GDM1 (cell line): ENCODE data around the gene NTN4.
"Not testable (repeated sequence)": the region's sequence is repeated elsewhere in the genome, so short reads cannot be mapped to it uniquely, and the experiment has no call there.

Experiments used
- DNase-seq: peaks from one replicate; lab custom pipeline; 2025; lab: John Stamatoyannopoulos, UW

The NTN4 gene

DNA sequence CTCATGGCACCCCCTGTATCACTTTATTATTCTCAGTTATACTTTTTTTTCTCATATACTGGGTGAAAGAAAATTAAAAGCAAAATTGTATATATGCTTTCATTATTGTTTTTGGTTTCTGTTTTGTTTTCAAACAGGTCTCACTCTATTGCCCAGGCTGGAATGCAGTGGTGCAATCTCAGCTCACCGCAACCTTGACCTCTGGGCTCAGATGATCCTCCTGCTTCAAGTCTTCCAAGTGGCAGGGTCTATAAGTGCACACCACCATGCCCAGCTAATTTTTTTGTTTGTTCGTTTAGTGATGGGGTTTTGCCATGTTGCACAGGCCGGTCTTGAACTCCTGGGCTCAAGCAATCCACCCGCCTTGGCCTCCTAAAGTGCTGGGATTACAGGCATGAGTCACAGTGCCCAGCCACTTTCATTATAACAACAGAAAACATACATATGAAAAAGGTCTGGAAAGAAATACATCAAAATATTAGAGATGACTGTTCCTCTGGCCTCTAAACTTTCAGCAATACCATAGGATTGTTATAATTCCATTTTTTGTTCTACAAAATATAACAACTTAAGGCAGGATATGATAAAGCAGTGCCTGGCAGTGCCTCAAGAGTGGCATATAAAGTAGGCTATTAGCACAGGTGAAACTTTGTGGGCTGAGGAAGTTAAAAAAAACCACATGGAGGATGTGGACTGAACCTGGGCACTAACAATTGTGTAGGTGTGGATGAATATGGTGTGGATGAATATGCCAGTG lies 5.8 kb upstream of the NTN4 start:
- DNase-seq: no peak

DNA sequence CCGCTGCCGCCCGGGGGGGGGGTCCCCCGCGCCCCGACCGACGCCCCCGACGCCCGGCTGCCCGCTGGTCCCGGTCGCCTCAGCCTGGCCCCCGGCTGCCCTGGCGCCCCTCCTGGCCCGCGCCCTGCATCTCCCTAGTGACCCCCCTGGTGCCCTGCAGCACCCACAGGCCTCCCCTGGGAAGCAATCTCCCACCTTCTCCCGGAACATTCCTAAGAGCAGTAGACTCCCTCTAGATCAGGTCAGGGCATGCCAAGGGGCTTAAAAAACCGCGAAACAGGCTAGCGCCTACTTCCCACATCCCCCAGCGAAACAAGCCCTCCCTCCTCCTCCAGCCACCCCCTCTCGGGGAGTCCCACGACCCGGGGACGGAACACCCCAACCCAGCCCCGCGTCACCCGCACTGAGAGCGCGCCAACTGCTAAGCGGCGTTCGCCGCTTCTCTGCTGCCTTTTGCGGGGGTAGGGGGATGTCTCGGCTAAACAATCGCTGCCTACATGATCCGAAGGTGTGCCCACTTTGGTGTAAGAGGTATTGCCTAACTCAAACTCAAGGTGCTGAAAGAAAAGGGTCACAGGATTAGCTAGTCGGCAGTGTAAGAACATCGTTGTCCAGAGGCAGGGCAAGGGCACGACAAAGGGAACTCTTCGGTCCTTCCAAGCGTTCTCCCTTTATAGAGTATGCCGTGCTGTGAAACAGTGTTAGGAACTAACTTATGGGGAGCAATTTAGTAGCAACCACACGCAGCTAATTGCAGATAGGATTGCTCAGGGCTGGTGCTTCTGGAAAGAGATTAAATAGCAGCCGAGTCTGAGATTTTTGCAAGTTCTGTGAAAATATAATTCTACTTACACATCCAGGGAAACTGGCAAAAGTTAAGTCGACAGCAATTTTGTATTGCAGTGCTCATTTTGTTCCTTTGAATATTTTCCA lies 619 bp upstream of the NTN4 start:
- no peak for DNase-seq

DNA sequence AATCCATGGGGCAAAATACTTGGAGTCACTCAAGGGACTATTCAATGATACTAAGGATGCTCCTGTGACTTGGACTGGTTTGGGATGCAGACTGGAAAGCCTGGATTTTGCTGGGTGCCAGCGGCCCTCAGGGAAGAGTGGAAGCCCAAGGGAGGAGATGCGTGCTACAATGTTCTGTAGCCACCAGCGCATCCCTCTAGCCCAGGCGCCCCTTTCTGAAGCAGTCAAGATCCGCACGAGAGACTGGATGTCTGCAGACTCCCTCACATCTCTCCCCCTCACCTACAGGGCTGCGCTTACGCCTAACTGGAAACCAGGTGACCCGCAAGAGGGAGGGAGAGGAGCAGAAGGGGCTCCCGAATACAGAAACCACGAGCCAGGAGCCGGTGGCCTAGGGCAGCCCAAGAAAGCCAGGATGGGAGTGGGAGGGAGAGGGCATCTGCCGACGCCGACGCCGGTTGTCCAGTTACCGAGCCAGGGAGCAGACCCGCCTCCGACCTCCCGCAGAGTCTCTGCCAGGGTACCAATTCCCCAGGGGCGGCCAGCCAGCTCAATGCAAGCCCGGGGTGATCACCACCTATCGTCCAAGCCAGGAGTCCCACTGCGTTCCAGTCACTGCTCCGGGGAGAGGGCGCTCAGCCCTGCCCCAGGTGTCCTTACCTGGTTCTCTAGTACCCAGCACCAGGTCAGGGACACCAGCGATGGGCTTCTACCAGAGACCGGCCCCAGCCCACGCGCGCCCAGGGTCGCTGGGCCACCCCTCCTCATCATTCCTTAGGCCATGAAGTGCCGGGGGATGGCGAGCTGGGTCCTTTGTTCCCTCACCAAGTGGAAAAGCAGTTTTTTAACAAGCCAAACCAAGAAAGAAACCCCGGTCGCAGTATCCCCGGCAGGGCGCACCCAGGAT lies 1.2 kb downstream of the NTN4 start:
- no peak for DNase-seq

DNA sequence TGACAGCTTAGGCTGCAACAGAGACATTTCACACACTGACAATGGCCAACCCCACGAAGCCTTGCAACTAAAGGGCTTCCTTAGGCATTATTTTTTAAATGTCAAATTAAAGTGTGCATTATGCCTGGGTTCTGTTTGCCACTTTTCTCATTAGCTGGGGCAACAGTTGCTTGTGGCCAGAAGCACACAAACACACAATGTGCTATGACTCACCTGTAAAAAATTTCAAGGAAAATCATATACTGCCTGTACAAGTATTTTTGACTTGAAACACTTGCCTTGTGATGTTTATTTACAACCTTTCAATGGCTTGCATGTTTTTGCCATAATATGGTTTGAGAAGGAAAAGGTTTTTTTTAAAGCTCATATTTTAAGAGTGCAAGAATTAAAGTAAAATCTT lies 1.9 kb downstream of the NTN4 start:
- no peak for DNase-seq

DNA sequence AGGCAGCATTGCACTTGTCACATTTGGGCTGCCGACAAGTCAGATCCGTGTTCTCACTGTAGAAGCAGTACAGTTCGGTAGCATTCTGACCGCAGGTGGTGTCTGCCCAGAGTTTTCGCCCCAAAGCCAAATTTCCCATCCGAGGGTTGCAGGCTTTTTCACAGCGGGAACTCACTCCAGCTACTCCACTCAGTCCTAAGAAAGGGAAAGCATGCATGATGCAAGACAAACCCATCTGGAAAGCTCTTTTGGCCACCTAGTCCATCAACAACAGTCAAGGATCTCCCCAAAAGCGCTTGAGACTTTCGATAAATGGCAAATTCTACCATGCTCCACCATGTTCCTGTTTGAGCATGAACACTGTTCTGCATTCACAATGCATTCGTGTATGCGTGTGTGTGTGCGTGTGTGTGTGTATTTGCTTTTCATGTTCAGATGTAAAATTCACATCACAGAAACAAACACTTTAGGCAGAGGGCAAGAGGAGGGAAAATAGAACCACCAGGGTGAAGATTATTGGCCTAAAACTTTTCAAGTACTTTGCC lies 3.2 kb downstream of the NTN4 start:
- no peak for DNase-seq

DNA sequence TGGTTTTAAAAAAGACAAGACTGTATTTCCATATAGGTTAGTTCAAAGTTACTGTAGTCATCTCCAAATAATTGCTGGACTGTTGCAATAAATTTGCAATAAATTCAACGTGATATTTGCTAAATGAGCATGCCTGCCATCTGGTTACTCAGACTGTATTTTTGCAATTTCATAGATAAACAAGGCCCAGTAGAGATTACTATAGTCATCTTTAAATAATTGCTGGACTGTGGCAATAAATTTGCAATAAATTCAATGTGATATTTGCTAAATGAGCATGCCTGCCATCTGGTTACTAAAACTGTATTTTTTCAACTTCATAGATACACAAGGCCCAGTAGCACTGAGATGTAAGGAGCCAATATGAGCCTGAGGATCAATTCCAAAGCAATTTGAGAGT lies 5.6 kb downstream of the NTN4 start:
- DNase-seq: no peak

DNA sequence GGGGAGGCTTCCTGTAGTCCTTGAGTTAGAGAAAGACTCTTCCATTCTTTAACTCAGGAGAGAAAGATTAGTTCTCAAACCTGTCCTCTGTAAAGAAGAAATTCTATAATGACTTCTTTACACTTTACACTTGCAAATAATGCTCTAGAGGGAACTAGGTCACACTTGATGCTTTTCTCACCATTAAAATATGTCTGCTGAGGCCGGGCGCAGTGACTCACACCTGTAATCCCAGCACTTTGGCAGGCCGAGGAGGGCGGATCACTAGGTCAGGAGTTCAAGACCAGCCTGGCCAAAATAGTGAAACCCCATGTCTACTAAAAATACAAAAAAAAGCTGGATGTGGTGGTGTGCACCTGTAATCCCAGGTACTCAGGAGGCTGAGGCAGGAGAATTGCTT lies 6.3 kb downstream of the NTN4 start:
- no peak for DNase-seq

DNA sequence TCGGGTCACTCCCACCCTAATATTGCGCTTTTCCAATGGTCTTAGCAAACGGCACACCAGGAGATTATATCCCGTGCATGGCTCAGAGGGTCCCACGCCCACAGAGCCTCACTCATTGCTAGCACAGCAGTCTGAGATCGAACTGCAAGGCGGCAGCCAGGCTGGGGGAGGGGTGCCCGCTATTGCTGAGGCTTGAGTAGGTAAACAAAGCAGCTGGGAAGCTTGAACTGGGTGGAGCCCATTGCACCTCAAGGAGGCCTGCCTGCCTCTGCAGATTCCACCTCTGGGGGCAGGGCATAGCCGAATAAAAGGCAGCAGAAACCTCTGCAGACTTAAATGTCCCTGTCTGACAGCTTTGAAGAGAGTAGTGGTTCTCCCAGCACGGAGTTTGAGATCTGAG lies 15.1 kb downstream of the NTN4 start:
- not testable (repeated sequence) for DNase-seq

DNA sequence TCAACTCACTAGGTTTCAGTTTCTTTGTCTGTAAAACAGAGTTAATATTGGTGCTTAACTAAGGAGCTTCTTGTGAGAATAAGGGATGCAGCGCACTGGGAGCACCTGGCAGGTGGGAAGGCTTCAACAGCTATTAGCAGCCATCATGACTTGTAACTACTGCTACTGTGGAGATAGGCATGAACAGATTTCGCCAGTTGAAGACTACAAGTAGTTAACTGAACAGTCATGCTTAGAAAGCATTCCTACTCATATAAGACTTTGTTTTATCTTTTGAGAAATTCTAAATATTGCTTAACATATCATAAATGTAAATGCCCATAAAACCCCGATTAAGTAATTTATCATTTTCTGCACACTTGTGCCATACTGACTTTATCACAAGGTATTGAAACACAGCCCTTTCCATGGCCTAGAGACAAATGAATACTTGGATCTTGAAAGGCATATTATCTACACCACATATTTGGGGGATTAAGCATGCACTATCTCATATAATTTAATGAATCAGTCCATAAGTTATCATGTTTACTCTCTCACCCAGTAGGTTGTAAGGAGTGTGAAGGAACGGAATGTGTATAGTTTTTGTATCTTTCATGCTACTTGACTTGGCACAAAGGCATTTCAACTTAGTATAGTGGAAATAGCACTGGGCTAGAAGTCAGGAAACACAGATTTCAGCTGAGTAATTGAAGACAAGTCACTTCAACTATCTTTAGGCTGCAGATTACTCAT lies 16.1 kb downstream of the NTN4 start:
- DNase-seq: no peak

DNA sequence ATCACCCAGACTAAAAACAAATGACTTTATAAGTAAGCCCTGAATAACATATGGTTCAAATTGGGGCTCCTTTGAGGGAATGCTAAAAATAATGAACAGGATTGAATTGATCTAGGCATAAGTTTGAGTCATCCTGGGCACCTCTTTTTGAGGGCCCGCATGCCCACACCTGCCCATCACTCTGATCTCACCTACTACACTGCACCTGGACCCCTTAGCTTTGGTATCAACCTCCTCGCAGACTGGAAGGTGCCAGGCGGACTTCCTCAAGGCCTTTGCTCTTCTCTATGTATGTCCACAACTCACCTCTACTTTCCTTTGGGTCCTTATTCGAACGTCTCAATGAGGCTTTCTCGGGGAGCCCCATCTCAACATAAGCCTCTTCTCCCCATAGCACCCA lies 17.2 kb downstream of the NTN4 start:
- DNase-seq: no peak

DNA sequence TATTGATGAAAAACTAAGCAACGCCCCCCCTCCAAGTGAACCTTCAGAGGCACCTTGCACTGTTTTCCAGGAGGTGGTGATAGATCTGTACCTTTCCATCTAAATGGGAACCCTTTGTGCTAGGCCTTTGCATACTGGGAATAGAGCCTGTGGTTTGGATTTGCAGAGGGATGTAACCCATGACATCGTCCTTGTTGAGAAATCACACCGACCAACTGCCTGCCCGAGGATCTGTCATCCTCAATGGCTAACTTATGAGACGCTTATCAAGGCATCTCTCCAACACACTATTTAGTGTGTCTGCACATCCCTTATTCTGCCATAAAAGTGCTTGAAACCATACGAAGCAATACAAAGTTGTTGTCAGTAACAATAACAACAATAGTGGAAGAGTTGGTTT lies 22.9 kb downstream of the NTN4 start:
- no peak for DNase-seq

DNA sequence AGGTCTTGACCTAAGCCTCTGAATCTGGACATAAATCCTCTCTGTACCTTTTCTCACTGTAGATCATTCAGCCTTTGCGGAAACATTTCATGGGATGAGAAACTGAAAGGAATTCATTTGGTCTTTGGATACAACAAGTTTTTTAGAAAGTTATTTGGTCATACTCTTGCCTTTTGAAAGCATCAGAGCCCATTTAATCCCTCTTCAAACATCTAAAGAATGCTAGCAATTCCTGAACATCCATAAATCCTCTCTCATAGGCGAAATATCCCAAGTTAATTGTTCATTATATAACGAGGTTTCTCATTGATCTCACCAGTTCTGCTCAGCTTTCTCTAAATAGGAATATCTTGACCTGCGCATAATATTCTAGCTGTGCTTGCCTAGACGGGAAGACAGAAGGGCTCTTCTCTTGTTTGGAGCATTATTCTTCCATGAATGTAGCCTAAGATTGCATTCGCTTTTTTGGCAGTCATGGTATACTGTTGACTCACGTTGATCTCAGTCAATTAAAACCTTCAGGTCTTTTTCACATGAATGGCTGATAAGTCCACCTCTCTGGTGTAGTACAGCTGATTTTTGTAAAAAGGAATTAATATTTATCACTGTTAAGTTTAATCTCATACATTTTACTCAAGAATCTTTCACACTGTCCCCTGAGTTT lies 24.1 kb downstream of the NTN4 start:
- no peak for DNase-seq

DNA sequence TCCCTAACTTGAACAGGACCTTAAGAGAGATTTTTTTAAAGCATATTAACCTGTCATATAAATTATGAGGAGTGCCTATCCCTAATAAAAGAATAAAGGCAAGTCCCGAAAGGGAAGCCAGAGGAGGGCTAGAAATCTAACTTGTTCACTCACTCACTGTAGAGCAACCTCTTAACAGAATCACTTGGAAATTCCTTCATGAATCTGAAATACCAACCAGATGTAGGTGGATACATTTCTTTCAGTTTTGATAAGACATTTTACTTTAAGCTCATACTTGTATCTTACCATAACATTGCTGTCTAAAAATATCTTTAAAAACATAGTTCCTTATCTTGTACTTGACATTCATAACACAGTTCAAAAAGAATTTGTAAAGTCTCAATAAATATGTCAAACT lies 25.7 kb downstream of the NTN4 start:
- no peak for DNase-seq

DNA sequence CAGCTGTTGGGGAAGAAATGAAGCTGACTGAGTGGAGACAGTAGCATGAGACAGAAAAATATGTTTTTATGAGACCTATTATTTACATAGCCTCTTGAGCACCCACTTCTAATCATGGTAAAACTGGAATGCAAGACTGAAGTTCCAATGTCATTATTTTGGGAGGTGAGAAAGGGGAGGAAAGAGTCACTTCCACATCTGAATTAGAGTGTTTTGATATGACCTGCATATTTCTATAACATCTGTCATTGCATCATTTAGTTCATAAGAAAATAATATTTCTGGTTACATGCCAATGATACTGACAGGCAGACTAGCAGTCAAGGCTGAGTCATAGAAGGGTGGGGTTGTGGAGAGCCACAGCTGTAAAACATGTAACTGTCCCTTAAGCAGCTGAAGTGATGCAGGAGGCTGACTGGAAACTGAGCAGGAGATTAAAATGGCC lies 26.7 kb downstream of the NTN4 start:
- DNase-seq: no peak

DNA sequence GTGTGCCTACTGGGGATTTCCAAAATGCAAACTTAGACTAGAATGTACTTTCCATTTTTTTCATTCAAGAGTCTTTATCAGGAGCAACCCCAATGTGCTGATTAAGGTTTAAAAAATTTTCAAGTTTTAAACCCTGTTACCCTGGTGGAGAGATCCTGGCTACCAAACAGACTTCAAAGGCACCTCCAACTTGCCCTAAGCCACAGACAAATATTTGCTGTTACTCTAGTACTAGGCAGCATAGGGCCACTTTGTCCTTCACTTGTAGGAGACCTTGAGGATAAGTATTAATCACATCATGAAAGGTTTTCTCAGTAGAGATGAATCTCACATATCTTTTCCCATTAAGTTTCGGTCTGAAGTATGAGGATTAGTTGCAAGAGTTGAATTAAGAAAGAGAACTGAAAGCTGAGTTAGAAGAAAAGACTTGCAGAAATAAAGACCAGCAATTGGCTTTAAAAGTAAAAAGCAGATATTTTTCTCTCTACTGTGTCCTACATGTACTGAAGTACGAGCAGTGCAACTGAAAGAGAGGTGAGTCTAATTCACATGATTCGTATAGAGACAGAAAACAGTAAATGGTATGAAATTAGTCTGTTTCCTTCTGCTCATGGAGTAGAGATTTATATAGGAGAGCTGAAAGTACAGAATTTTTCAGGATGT lies 28.3 kb downstream of the NTN4 start:
- DNase-seq: no peak

DNA sequence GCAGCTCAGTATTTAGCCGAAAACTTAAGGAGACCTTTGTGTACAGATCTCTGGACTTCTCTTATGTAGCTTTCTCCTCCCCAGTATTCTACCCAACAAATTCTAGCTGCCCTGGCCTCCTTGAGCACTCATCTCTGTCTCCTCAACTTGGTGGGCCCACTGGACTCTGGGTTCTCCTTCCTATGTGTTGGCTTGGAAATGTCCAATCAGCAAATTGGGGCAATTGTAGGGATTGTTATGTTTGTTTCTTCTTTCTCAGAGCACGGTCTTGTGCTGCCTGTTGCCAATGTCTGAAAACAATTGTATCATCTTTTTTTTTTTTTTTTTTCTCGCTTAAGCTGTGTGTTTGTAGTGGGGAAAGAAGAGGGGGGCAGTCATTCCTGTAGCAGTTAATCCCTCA lies 30.2 kb downstream of the NTN4 start:
- DNase-seq: no peak

DNA sequence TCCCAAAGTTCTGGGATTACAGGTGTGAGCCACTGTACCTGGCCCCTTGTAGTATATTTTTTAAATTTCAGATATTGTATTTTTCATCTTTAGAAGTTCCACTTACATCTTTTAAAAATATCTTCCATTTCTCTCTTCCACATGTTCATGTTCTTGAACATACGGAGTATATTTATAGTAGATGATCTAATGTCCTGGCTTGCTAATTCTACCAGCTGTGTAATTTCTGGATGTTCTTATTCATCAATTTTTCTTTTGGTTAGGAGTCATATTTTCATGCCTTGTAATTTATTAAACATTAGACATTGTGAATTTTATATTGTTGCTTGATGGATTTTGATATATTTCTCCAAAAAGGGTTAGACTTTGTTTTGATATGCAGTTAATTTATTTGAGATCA lies 30.8 kb downstream of the NTN4 start:
- DNase-seq: no peak

DNA sequence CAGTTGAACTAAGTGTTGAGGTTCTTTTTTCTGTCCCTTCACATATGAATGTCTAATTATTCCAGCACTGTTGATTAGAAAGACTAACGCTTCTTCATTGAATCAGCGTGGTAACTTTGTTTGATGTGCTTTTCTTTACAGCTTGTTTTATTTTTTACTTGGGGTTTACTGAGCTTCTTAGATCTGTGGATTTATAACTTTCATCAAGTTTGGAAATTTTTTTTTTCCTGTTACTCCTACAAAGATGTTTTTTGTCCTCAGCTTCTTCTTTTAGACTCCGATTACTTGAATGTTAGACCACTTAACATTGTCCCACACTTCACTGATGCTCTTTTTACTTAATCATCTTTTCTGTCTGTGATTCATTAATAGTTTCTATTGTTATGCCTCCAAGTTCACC lies 31.5 kb downstream of the NTN4 start:
- DNase-seq: no peak

DNA sequence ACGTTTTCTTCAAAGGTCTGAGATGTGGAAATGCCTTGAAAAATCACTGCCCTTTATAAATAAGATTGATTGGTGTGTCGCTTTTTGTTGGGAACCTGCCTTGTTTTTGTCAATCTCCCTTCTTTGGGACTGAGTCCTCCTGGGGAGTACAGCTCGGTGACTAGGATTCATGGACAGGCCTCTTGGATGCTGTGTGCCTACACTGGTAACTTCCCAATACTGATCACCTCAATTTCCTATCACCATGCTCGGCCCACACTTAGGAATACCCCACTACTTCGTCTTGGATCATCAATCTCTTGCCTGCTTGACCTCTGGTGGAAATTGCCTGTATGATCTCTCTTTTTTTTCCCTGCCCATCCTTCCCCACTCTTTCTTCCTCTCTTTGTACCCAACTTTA lies 34.2 kb downstream of the NTN4 start:
- DNase-seq: no peak

DNA sequence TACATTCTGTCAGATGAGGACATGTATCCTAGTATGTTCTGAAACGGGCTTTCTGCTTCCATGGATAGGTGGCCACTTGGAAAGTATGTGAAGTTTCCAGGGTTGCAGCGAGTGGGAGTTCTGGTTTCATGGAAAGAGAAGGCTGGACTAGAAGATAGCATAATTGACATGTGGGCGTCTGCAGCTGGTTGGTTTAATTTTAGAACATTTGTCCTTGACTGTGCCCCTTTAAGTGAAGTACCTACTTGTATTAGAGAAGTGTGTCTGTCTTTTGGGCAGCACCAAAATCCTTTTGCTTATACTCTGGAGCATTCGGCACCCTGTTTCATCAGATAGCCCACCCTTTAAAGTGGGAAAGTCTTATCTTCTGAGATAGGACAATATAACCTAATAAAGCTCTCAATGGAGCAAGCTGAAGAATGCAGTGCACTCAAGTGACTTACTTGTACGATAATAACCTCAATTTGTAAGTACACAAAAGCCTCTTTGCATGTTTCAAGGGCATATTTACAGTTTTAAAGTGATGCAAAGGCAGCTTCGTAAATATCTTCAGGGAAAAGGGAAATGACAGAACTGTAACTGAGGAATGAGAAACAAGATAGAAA lies 35.2 kb downstream of the NTN4 start:
- DNase-seq: no peak
